AG04449 (cell line): ENCODE measurements around the gene IER5L.
"Not testable (repeated sequence)": the region's sequence is repeated elsewhere in the genome, so short reads cannot be mapped to it uniquely, and the experiment has no call there.

Experiments used
- CTCF ChIA-PET: fragments of 350-600 bp; formaldehyde crosslinking; extraction: SDS; loops from one replicate; lab custom pipeline; 2021; ENCODE audit warnings: antibody characterized with exemption; lab: Yijun Ruan, JAX
- POLR2A ChIA-PET: fragments of 400-600, 350-600 bp; formaldehyde crosslinking; extraction: SDS; loops from one replicate; lab custom pipeline; 2020; ENCODE audit warnings: antibody characterized with exemption, inconsistent platforms; lab: Yijun Ruan, JAX
- DNase-seq: peaks from one replicate; pipeline ENCODE4 v3.0.0-alpha.2; 2010; ENCODE audit warnings: low read depth, low spot score
- H3K4me3 ChIP-seq: 2 replicates; pipeline ENCODE4 v1.5.1; 2011; ENCODE audit warnings: low read depth, mild to moderate bottlenecking, control low read depth, low read length
- CTCF ChIP-seq: IDR thresholded peaks from one replicate; pipeline ENCODE4 v1.5.1; 2011; ENCODE audit warnings: mild to moderate bottlenecking, moderate library complexity, low read length, control low read depth, inconsistent platforms; ENCODE audit not compliant: insufficient read depth; ENCODE audit errors: missing control alignments

IER5L gene

GRCh38 chr9:129130791-129131190 is 47.3 kb downstream of the IER5L start:
- ChIA-PET POLR2A (interaction anchor here (1.3 to 2.9 kb wide), 3 partner anchors 9 to 480 kb away, joined by 4 to 12 read pairs (median 5); partner anchors contain the start of gene IER5L), CTCF (interaction anchor here (0.6 to 24.0 kb wide), 28 partner anchors 8 to 677 kb away, joined by 3 to 735 read pairs (median 8); partner anchors contain the start of genes ASB6, C9orf50, CRAT and NTMT1)
- no peak overlapping the region for H3K4me3 ChIP-seq
- no peak for TF ChIP-seq CTCF
- no peak for DNase-seq

- CTCF ChIA-PET = interaction anchor here (0.6 to 24.0 kb wide), 22 partner anchors 8 to 656 kb away, joined by 3 to 735 read pairs (median 10); partner anchors contain the start of genes ASB6, C9orf50, CRAT and NTMT1
- POLR2A ChIA-PET = interaction anchor here (2.9 kb wide), 1 partner anchor 47 kb away, joined by 12 read pairs; the partner anchor contains the start of gene IER5L
- not testable (repeated sequence) for DNase-seq, H3K4me3 ChIP-seq
Observed at GRCh38 chr9:129130271-129130670, 47.8 kb downstream of the IER5L start.

GRCh38 chr9:129128689-129129088 is 49.4 kb downstream of the IER5L start:
- no peak for TF ChIP-seq CTCF
- ChIA-PET CTCF (interaction anchor here (0.7 to 24.0 kb wide), 6 partner anchors 10 to 512 kb away, joined by 3 to 735 read pairs (median 18); partner anchors contain the start of genes C9orf50 and NTMT1), POLR2A (no interaction called here)
- DNase-seq = no peak
- no peak overlapping the region for H3K4me3 ChIP-seq

- no peak for DNase-seq
- POLR2A ChIA-PET = no interaction called here
- H3K4me3 ChIP-seq = no peak overlapping the region
- CTCF ChIA-PET = interaction anchor here (1.1 to 24.0 kb wide), 9 partner anchors 6 to 657 kb away, joined by 3 to 735 read pairs (median 5); partner anchors contain the start of genes C9orf50 and NTMT1
- no peak for TF ChIP-seq CTCF
Observed at GRCh38 chr9:129126749-129127618, 51.1 kb downstream of the IER5L start.
